ENCODE data around the gene PTPRJ. TPM values are rescaled to one million over a fixed set of nuclear protein-coding genes. Genes with fewer than 3 reads are reported as not detected.
A peak's percentile ranks its signal among the peaks of the same experiment; 100 is the strongest.

PTPRJ gene
- total and polyA plus RNA-seq, 2 donors (not counting 3 experiments of a cell fraction or from before 2014, with no cell fraction given) = 3.1 to 7.7 TPM

GRCh38 chr11:48150213-48150612 is 169.9 kb downstream of the PTPRJ start:
- TF ChIP-seq MAX (IDR thresholded peaks at IDR 0.05; ENCODE audit: insufficient read depth, insufficient read length) = no peak
- TF ChIP-seq EZH2 (IDR thresholded peaks at IDR 0.05; ENCODE audit: borderline replicate concordance, low read depth, low read length, severe bottlenecking) = no peak
- TF ChIP-seq CTCF (IDR thresholded peaks at IDR 0.05; ENCODE audit: extremely low read depth in 1 of 2, insufficient read depth in 1 of 2, low read depth in 1 of 2, low read length in 2 of 2) = no peak
- no peak for TF ChIP-seq POLR2A (IDR thresholded peaks at IDR 0.05; ENCODE audit: low read depth, low read length)
- TF ChIP-seq JUN (IDR thresholded peaks at IDR 0.05; ENCODE audit: borderline replicate concordance, insufficient read depth, insufficient read length, low read depth) = peak; percentile 61
- peak overlapping the region; percentile 80 for H3K27ac ChIP-seq (ENCODE audit: insufficient read depth, low read depth, low read length)
- POLR2A ChIA-PET = no interaction called here
- H3K79me2 ChIP-seq (ENCODE audit: control insufficient read depth, insufficient read depth, low read length) = no peaks in the 10 kb centered on the region
- H3K4me3 ChIP-seq (replicated peaks in 1 of 3; ENCODE audit: insufficient read depth in 1 of 3, low read depth in 1 of 3, low read length in 3 of 3) = no peak overlapping the region
- intact Hi-C loops (cut with micrococcal nuclease) (no loop called here), dilution Hi-C loops (cut with MboI; ENCODE audit: extremely low pct_ligation_motif_present, low sequenced_read_pairs) (no loop called here)
- no TSS peak for BruUV-seq (replicated peaks)
- no peaks in the 10 kb centered on the region for H3K27me3 ChIP-seq (ENCODE audit: control insufficient read depth in 2 of 2, insufficient read depth in 2 of 2, low read length in 2 of 2)
- DNase-seq (ENCODE audit: low read depth, low spot score) (peak; percentile 92), FAIRE-seq (peak; percentile 31)
- H3K4me2 ChIP-seq (ENCODE audit: insufficient read depth, low read length) = no peak overlapping the region
- H4K20me1 ChIP-seq (replicated peaks; ENCODE audit: control insufficient read depth, extremely low read depth, insufficient read depth, low read length) = no peaks in the 10 kb centered on the region
- no peaks in the 10 kb centered on the region for H3K9me1 ChIP-seq (replicated peaks; ENCODE audit: control insufficient read depth, extremely low read depth, insufficient read depth, low read length)
- CTCF ChIA-PET = no interaction called here
- H3K36me3 ChIP-seq (ENCODE audit: control insufficient read depth in 2 of 2, extremely low read depth in 1 of 2, insufficient read depth in 2 of 2, low read length in 2 of 2) = no peaks in the 10 kb centered on the region
- peak overlapping the region; percentile 19 for H3K9ac ChIP-seq (replicated peaks; ENCODE audit: extremely low read depth, insufficient read depth, low read length)
- H2AFZ ChIP-seq (ENCODE audit: low read depth, low read length) = peak overlapping the region; percentile 10
- H3K4me1 ChIP-seq (ENCODE audit: control insufficient read depth, extremely low read depth, insufficient read depth, low read length) = peaks cover 31% of the 10 kb centered on the region
- H3K9me3 ChIP-seq (replicated peaks; ENCODE audit: control insufficient read depth, insufficient read depth, low read length) = no peaks in the 10 kb centered on the region

DNA sequence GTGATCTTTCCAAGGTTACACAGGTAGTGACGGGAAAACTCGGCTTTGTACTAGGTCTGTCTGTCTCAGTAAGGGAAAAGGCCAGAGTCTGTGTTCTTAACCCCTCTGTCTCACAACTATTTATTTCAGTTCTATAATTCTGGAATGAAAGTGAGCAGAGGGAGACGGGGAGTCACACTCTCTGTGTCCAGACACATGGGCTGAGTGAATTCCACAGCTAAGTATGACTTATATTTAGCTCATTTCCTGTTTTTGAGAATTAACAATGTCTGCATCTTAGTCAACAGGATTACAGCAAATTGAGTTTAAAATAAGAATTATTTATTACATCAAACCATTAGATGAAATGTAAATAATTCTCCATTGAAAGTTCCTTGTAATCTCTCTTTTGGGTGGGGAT is 173.8 kb downstream of the PTPRJ start:
- dilution Hi-C loops (cut with MboI; ENCODE audit: extremely low pct_ligation_motif_present, low sequenced_read_pairs) = no loop called here
- no TSS peak for BruUV-seq (replicated peaks)
- H2AFZ ChIP-seq (ENCODE audit: low read depth, low read length) = no peak overlapping the region
- peak overlapping the region; percentile 98 for H3K27ac ChIP-seq (ENCODE audit: insufficient read depth, low read depth, low read length)
- ChIA-PET CTCF (interaction anchor here (1.0 kb wide), 1 partner anchor 18 kb away, joined by 3 read pairs; no protein-coding TSS in a partner anchor), POLR2A (no interaction called here)
- no peaks in the 10 kb centered on the region for H3K27me3 ChIP-seq (ENCODE audit: control insufficient read depth in 2 of 2, insufficient read depth in 2 of 2, low read length in 2 of 2)
- H3K36me3 ChIP-seq (ENCODE audit: control insufficient read depth in 2 of 2, extremely low read depth in 1 of 2, insufficient read depth in 2 of 2, low read length in 2 of 2) = no peaks in the 10 kb centered on the region
- H3K9me3 ChIP-seq (replicated peaks; ENCODE audit: control insufficient read depth, insufficient read depth, low read length) = no peaks in the 10 kb centered on the region
- no peaks in the 10 kb centered on the region for H3K9me1 ChIP-seq (replicated peaks; ENCODE audit: control insufficient read depth, extremely low read depth, insufficient read depth, low read length)
- peaks cover 28% of the 10 kb centered on the region for H3K4me1 ChIP-seq (ENCODE audit: control insufficient read depth, extremely low read depth, insufficient read depth, low read length)
- H3K4me3 ChIP-seq (replicated peaks in 1 of 3; ENCODE audit: insufficient read depth in 1 of 3, low read depth in 1 of 3, low read length in 3 of 3) = no peak overlapping the region
- peak overlapping the region; percentile 10 for H3K4me2 ChIP-seq (ENCODE audit: insufficient read depth, low read length)
- TF ChIP-seq POLR2AphosphoS5 (IDR thresholded peaks at IDR 0.05; ENCODE audit: insufficient read depth, low read depth, low read length) = peak; percentile 43
- peak; percentile 77 for TF ChIP-seq JUN (IDR thresholded peaks at IDR 0.05; ENCODE audit: borderline replicate concordance, insufficient read depth, insufficient read length, low read depth)
- TF ChIP-seq POLR2A (IDR thresholded peaks at IDR 0.05; ENCODE audit: low read depth, low read length) = peak; percentile 23
- TF ChIP-seq GATA2 (IDR thresholded peaks at IDR 0.05; ENCODE audit: insufficient read depth, insufficient read length, low read depth, low read length) = no peak
- TF ChIP-seq MYC (IDR thresholded peaks at IDR 0.05; ENCODE audit: low read depth, low read length) = no peak
- TF ChIP-seq FOS (IDR thresholded peaks at IDR 0.05; ENCODE audit: borderline replicate concordance, insufficient read depth, low read length) = peak; percentile 74
- TF ChIP-seq CTCF (IDR thresholded peaks at IDR 0.05; ENCODE audit: extremely low read depth in 1 of 2, insufficient read depth in 1 of 2, low read depth in 1 of 2, low read length in 2 of 2) = no peak
- TF ChIP-seq EZH2 (IDR thresholded peaks at IDR 0.05; ENCODE audit: borderline replicate concordance, low read depth, low read length, severe bottlenecking) = no peak
- TF ChIP-seq MAX (IDR thresholded peaks at IDR 0.05; ENCODE audit: insufficient read depth, insufficient read length) = no peak
- FAIRE-seq (peak; percentile 80), DNase-seq (ENCODE audit: low read depth, low spot score) (peak; percentile 85)
- peak overlapping the region; percentile 53 for H3K9ac ChIP-seq (replicated peaks; ENCODE audit: extremely low read depth, insufficient read depth, low read length)
- H3K79me2 ChIP-seq (ENCODE audit: control insufficient read depth, insufficient read depth, low read length) = no peaks in the 10 kb centered on the region
- intact Hi-C loops (cut with micrococcal nuclease) = no loop called here
- H4K20me1 ChIP-seq (replicated peaks; ENCODE audit: control insufficient read depth, extremely low read depth, insufficient read depth, low read length) = no peaks in the 10 kb centered on the region

All from endothelial cell of umbilical vein (primary cell).